GM21515 (cell line): ENCODE results near the gene GFAP.
"Not testable (repeated sequence)": the region's sequence is repeated elsewhere in the genome, so short reads cannot be mapped to it uniquely, and the experiment has no call there.

Experiments
- ATAC-seq: cut with Tn5 transposase; IDR thresholded peaks from one replicate; pipeline ENCODE4 v1.9.1; 2021; ENCODE audit not compliant: unreplicated experiment

Gene GFAP

GRCh38 chr17:44915321-44915726, at the start of gene GFAP:
TSS of gene GFAP (minus strand) at chr17:44915500. CDS start at chr17:44915486, 14 bp downstream.
- no peak for ATAC-seq

- ATAC-seq, result no peak
Measured at GRCh38 chr17:44961921-44962350, 46.6 kb upstream of the GFAP start.

GRCh38 chr17:44960691-44961090, 45.4 kb upstream of the GFAP start:
- ATAC-seq, result no peak

- no peak for ATAC-seq
Measured at GRCh38 chr17:44959821-44960531, 44.7 kb upstream of the GFAP start.

GRCh38 chr17:44956998-44957981, 42.0 kb upstream of the GFAP start:
- ATAC-seq, result no peak

- ATAC-seq, result no peak
Measured at GRCh38 chr17:44955674-44956425, 40.5 kb upstream of the GFAP start.

GRCh38 chr17:44952946-44953475, 37.7 kb upstream of the GFAP start:
- no peak for ATAC-seq

GRCh38 chr17:44948315-44948795, 33.1 kb upstream of the GFAP start:
- ATAC-seq, result no peak

- peak; percentile 80 for ATAC-seq
Measured at GRCh38 chr17:44947461-44948314, 32.4 kb upstream of the GFAP start, which contains the start of gene KIF18B. TSS of gene KIF18B (minus strand) at chr17:44947773. CDS start at chr17:44936344, 11,429 bp downstream.

GRCh38 chr17:44945652-44946051, 30.4 kb upstream of the GFAP start:
- ATAC-seq, result not testable (repeated sequence)

GRCh38 chr17:44942456-44942855, 27.2 kb upstream of the GFAP start:
- no peak for ATAC-seq

- ATAC-seq, result no peak
Measured at GRCh38 chr17:44941712-44942331, 26.5 kb upstream of the GFAP start.

- ATAC-seq, result no peak
Measured at GRCh38 chr17:44940768-44941167, 25.5 kb upstream of the GFAP start.

- no peak for ATAC-seq
Measured at GRCh38 chr17:44940317-44940716, 25.0 kb upstream of the GFAP start.

- ATAC-seq, result no peak
Measured at GRCh38 chr17:44935116-44935515, 19.8 kb upstream of the GFAP start.

GRCh38 chr17:44934745-44935105, 19.4 kb upstream of the GFAP start:
- no peak for ATAC-seq

GRCh38 chr17:44933824-44934744, 18.8 kb upstream of the GFAP start:
- ATAC-seq, result no peak

- ATAC-seq, result no peak
Measured at GRCh38 chr17:44932787-44933097, 17.4 kb upstream of the GFAP start.
